Uterus (tissue), 4 donors: Measurements from ENCODE around the gene TMEM98. TPM values are rescaled to one million over a fixed set of nuclear protein-coding genes. Genes with fewer than 3 reads are reported as not detected.
"Not testable (repeated sequence)": the region's sequence is repeated elsewhere in the genome, so short reads cannot be mapped to it uniquely, and the experiment has no call there.

Source experiments
- DNase-seq, 2 donors: peaks; one replicate each; pipeline ENCODE4 v3.0.0-alpha.2; 2019 to 2020
- H3K27ac ChIP-seq, 2 donors: fragments of 200-600 bp; sonication (generic); 1 replicate in 1 of 2; 2 replicates in 1 of 2; pipeline ENCODE4 v1.5.1; 2016 to 2018
- H3K27me3 ChIP-seq, 2 donors: fragments of 200-600 bp; sonication (generic); one replicate each; pipeline ENCODE4 v1.5.1; 2018 to 2019; ENCODE audit warnings: control low read depth in 1 of 2
- H3K36me3 ChIP-seq, 2 donors: fragments of 200-600 bp; sonication (generic); one replicate each; pipeline ENCODE4 v1.5.1; 2019; ENCODE audit warnings: control low read depth in 1 of 2
- H3K4me1 ChIP-seq, 2 donors: fragments of 200-600 bp; sonication (generic); one replicate each; pipeline ENCODE4 v1.5.1; 2018 to 2019; ENCODE audit warnings: control low read depth in 1 of 2
- H3K4me3 ChIP-seq, 2 donors: fragments of 200-600 bp; sonication (generic); 1 replicate in 1 of 2; 2 replicates in 1 of 2; pipeline ENCODE4 v1.5.1; 2018 to 2019; ENCODE audit warnings: mild to moderate bottlenecking in 1 of 2
- H3K9me3 ChIP-seq, 2 donors: fragments of 200-600 bp; sonication (generic); one replicate each; pipeline ENCODE4 v1.5.1; 2019; ENCODE audit warnings: control low read depth in 1 of 2
- POLR2A ChIP-seq, 2 donors: fragments of 450-650 bp; IDR thresholded peaks; one replicate each; pipeline ENCODE4 v1.6.1; 2016; ENCODE audit warnings: antibody characterized with exemption in 2 of 2, mild to moderate bottlenecking in 1 of 2, moderate library complexity in 1 of 2
- intact Hi-C: fragments of 100-400 bp; cut with DNase I; formaldehyde crosslinking; loops from one replicate; pipeline ENCODE4 v1.15.1; 2023; ENCODE audit warnings: low total_unique reads
- total RNA-seq, 4 donors: library from RNA; depleted of rRNA in 3 of 4; stranded (reverse); fragments of >200 nt in 3 of 4; gene quantifications; one replicate each; pipeline versions ENCODE4 v1.1.0 to v1.2.4, GENCODE V29; 2014 to 2023
- TF ChIP-seq, protein P1 (sequence below), 4 experiments: fragments of 200-600 bp in 2 of 4; fragments of 450-650 bp in 2 of 4; sonication (generic) in 2 of 4; IDR thresholded peaks; one replicate each; pipeline ENCODE4 v1.5.1; 2016 to 2019; ENCODE audit warnings: antibody characterized with exemption in 4 of 4, mild to moderate bottlenecking in 2 of 4, moderate library complexity in 1 of 4
- donor health status: DM: yes; HTN: yes; CAD: no.

Gene TMEM98
- total RNA-seq, 4 donors from 2014 or later = 87.8 to 176 (median 130) TPM

DNA sequence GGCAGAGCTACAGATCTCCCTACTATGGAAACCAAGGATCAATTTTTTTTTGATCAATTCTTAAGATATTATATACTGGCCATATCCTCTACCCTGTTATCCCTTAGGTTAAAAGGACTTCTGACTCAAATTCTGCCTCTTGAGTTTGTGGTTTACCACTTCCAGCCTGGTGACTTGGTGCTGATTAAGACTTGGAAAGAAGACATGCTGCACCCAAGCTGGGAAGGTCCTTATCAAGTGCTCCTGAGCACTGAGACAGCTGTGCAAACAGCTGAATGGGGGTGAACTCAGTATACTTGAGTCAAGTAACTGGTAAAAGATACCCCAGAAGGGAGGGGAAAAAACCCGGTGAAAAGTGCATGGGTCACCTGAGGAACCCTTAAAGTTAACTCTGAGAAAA, 43.2 kb downstream of the TMEM98 start:
- no peaks in the 10 kb centered on the region for H3K36me3 ChIP-seq
- no peak for DNase-seq
- intact Hi-C loops = no loop called here
- TF ChIP-seq POLR2A (IDR thresholded peaks at IDR 0.05) = no peak
- TF ChIP-seq, protein P1, sequence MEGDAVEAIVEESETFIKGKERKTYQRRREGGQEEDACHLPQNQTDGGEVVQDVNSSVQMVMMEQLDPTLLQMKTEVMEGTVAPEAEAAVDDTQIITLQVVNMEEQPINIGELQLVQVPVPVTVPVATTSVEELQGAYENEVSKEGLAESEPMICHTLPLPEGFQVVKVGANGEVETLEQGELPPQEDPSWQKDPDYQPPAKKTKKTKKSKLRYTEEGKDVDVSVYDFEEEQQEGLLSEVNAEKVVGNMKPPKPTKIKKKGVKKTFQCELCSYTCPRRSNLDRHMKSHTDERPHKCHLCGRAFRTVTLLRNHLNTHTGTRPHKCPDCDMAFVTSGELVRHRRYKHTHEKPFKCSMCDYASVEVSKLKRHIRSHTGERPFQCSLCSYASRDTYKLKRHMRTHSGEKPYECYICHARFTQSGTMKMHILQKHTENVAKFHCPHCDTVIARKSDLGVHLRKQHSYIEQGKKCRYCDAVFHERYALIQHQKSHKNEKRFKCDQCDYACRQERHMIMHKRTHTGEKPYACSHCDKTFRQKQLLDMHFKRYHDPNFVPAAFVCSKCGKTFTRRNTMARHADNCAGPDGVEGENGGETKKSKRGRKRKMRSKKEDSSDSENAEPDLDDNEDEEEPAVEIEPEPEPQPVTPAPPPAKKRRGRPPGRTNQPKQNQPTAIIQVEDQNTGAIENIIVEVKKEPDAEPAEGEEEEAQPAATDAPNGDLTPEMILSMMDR (IDR thresholded peaks at IDR 0.05) = no peak
- no peaks in the 10 kb centered on the region for H3K9me3 ChIP-seq
- H3K4me3 ChIP-seq = no peak overlapping the region
- no peak overlapping the region for H3K27ac ChIP-seq
- H3K27me3 ChIP-seq = no peaks in the 10 kb centered on the region
- H3K4me1 ChIP-seq = no peaks in the 10 kb centered on the region

DNA sequence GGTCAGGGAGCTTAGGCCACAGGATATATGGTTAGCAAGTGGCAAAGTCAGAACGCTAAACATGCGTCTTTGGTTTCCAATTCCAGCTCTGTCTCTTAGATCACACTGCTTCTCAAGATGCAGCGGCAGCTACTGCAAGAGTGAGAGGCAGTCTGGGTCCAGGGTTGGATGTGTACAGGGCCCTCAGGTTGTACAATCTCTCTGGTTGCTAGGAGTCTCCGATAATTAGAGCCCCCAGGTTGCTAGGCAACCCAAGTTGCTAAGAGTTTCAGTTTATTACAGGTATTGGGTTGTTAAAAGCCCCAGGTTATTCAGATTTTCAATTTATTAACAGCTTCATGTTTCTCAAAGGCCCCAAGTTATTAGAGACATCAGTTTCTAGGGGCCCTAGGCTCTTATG, 48.2 kb downstream of the TMEM98 start:
- H3K27me3 ChIP-seq = no peaks in the 10 kb centered on the region
- no peak for DNase-seq
- intact Hi-C loops = no loop called here
- H3K36me3 ChIP-seq = no peaks in the 10 kb centered on the region
- no peak overlapping the region for H3K4me3 ChIP-seq
- no peak for TF ChIP-seq POLR2A (IDR thresholded peaks at IDR 0.05)
- TF ChIP-seq, protein P1 (IDR thresholded peaks at IDR 0.05) = no peak
- H3K9me3 ChIP-seq = no peaks in the 10 kb centered on the region
- no peaks in the 10 kb centered on the region for H3K4me1 ChIP-seq
- H3K27ac ChIP-seq = no peak overlapping the region

DNA sequence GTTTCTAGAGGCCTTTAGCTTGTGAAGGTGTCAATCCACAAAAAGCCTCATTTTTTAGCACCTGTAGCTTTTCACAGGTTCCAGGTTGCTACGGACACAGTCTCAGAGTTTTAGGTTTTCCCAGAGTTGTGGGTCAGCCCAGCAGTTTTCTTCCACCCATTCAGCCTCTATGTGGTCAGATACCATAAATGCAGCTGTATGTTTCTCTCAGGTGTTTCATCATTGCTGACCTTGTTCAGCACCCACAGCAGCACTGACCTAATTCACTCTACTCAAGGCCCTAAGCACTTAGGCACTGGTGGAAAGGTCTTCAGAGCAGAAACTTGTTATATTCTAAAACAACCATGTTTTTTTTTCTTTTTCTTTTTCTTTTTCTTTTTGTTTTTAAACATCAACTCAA, 48.7 kb downstream of the TMEM98 start:
- Histone ChIP-seq H3K4me1 (no peaks in the 10 kb centered on the region), H3K9me3 (no peaks in the 10 kb centered on the region), H3K4me3 (no peak overlapping the region), H3K36me3 (no peaks in the 10 kb centered on the region), H3K27me3 (no peaks in the 10 kb centered on the region), H3K27ac (no peak overlapping the region)
- no peak for DNase-seq
- intact Hi-C loops = no loop called here
- TF ChIP-seq, protein P1 (IDR thresholded peaks at IDR 0.05) = no peak
- TF ChIP-seq POLR2A (IDR thresholded peaks at IDR 0.05) = no peak

DNA sequence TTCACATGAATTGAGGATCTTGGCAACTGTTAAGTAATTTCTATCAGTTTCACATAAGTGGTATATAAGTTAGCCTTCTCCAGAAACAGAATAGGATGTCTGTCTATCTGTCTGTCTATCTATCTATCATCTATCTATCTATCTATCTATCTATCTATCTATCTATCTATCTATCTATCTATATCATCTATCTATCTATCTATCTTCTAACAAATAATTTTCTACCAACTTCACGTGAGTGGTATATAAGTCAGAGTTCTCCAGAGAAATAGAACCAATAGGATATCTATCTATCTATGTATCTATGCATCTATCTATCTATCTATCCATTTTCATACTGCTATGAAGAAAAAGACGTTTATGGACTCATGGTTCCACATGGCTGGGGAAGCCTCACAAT, 52.3 kb downstream of the TMEM98 start:
- intact Hi-C loops = no loop called here
- Histone ChIP-seq H3K4me1 (no peaks in the 10 kb centered on the region), H3K36me3 (no peaks in the 10 kb centered on the region), H3K4me3 (no peak overlapping the region), H3K9me3 (no peaks in the 10 kb centered on the region), H3K27ac (no peak overlapping the region), H3K27me3 (no peaks in the 10 kb centered on the region)
- no peak for TF ChIP-seq POLR2A (IDR thresholded peaks at IDR 0.05)
- TF ChIP-seq, protein P1 (IDR thresholded peaks at IDR 0.05) = no peak
- no peak for DNase-seq

DNA sequence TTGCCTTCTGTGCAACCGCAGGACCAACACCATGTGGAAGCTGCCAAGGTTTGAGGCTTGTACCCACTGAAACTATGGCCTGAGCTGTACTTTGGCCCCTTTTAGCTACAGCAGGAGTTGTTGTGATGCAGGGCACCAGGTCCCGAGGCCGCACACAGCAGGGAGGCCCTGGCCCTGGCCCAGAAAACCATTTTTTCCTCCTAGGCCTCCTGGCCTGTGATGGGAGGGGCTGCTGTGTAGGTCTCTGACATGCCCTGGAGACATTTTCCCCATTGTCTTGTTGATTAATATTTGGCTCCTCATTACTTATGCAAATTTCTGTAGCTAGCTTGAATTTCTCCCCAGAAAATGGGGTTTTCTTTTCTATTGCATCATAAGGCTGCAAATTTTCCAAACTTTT, 53.7 kb downstream of the TMEM98 start:
- H3K9me3 ChIP-seq, H3K4me3 ChIP-seq, intact Hi-C loops, H3K27ac ChIP-seq, DNase-seq, H3K36me3 ChIP-seq, H3K4me1 ChIP-seq, H3K27me3 ChIP-seq: not testable (repeated sequence)

DNA sequence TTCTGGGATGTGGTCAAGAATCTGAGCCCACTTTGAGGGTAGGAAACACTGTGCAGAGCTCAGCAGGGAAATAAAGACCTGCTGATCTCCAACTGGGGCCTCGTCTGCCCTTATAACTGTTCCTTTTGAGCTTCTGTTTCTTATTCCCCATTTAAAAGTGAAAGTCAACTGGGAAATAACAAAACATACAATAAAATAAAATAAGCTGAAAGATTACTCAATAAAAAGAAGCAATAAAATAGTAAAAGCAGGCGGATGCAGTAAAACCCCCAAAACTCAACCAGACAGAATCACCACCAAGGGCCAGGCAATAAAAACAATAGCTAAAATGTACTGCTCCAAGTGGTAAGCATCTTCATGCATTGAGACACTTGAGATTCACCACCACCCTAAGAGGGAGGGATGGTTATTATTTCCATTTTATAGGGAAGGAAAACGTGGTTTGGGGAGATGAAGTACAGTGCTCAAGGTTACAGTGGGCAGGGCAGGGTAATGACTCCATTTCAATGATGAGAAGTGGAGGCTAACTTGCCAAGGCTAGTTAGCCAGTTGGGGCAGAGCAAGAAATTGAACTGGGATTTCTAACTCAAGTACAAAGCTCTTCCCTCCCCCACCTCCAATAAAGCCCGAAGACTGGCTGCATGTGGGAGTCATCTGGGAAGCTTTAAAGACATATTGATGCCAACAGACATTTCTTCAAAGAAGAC, 57.2 kb downstream of the TMEM98 start:
- Histone ChIP-seq H3K4me3 (no peak overlapping the region), H3K36me3 (no peaks in the 10 kb centered on the region), H3K4me1 (no peaks in the 10 kb centered on the region), H3K27ac (peak overlapping the region in 1 of 2 donors; percentile 21), H3K27me3 (no peaks in the 10 kb centered on the region), H3K9me3 (no peaks in the 10 kb centered on the region)
- intact Hi-C loops = no loop called here
- DNase-seq = no peak
- no peak for TF ChIP-seq POLR2A (IDR thresholded peaks at IDR 0.05)
- TF ChIP-seq, protein P1 (IDR thresholded peaks at IDR 0.05) = peak in 1 of 4 experiments; percentile 5

DNA sequence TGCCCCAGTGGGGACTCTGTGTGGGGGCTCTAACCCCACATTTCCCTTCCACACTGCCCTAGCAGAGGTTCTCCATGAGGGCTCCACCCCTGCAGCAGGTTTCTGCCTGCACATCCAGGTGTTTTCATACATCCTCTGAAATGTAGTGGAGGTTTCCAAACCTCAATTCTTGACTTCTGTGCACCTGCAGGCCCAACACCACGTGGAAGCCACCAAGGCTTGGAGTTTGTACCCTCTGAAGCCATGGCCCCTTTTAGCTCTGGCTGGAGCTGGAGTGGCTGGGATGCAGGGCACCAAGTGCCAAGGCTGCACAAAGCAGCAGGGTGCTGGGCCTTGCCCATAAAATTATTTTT, 59.5 kb downstream of the TMEM98 start:
- H3K4me3 ChIP-seq, H3K9me3 ChIP-seq, intact Hi-C loops, DNase-seq, H3K27me3 ChIP-seq, H3K4me1 ChIP-seq, H3K27ac ChIP-seq, H3K36me3 ChIP-seq: not testable (repeated sequence)

DNA sequence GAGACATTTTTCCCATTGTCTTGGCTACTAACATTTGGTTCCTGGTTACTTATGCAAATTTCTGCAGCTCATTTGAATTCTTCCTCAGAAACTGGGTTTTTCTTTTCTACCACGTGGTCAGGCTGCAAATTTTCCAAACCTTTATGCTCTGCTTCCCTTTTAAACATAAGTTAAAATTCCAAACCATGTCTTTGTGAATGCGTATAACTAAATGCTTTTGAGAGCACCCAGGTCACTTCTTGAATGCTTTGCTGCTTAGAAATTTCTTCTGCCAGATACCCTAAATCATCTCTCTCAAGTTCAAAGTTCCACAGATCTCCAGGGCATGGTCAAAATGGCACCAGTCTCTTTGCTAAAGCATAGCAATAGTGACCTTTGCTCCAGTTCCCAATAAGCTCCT, 59.9 kb downstream of the TMEM98 start:
- intact Hi-C loops, H3K9me3 ChIP-seq, H3K36me3 ChIP-seq, H3K4me3 ChIP-seq, H3K27me3 ChIP-seq, H3K27ac ChIP-seq, DNase-seq, H3K4me1 ChIP-seq: not testable (repeated sequence)
